ENCODE results near the gene CRYGA.

- TF ChIP-seq YY1 (IDR thresholded peaks at IDR 0.05; ENCODE audit: low read depth) (no peak), SIN3A (IDR thresholded peaks at IDR 0.05; ENCODE audit: borderline replicate concordance, low read depth, low read length) (no peak), EZH2phosphoT487 (IDR thresholded peaks at IDR 0.05; ENCODE audit: borderline replicate concordance, low read depth) (no peak)
Measured at GRCh38 chr2:208153156-208153555, 10.2 kb downstream of the CRYGA start.
